Liver (tissue), 9 donors: ENCODE results near the gene ITGAE. TPM values are rescaled to one million over a fixed set of nuclear protein-coding genes. Genes with fewer than 3 reads are reported as not detected.

Source experiments
- DNase-seq: peaks from one replicate; pipeline ENCODE4 v3.0.0-alpha.2; 2017; ENCODE audit warnings: low spot score
- H3K27ac ChIP-seq, 2 donors: one replicate each; pipeline ENCODE4 v1.7.0; 2013; ENCODE audit warnings: inconsistent platforms in 2 of 2, low read length in 2 of 2, control low read depth in 1 of 2, low read depth in 1 of 2, mild to moderate bottlenecking in 1 of 2
- H3K27me3 ChIP-seq, 4 donors: one replicate each; pipeline versions ENCODE4 v1.6.1 to v1.7.0; 2013; ENCODE audit warnings: low read length in 3 of 4, inconsistent platforms in 1 of 4, mild to moderate bottlenecking in 1 of 4, moderate library complexity in 1 of 4; ENCODE audit not compliant: control insufficient read depth in 4 of 4, insufficient read depth in 4 of 4
- H3K36me3 ChIP-seq, 4 donors: one replicate each; pipeline versions ENCODE4 v1.6.1 to v1.7.0; 2013; ENCODE audit warnings: low read length in 3 of 4, mild to moderate bottlenecking in 3 of 4, low read depth in 1 of 4, moderate library complexity in 1 of 4; ENCODE audit not compliant: control insufficient read depth in 4 of 4, insufficient read depth in 3 of 4
- H3K4me1 ChIP-seq, 4 donors: one replicate each; pipeline versions ENCODE4 v1.6.1 to v1.7.0; 2013; ENCODE audit warnings: low read length in 3 of 4, mild to moderate bottlenecking in 3 of 4, moderate library complexity in 1 of 4; ENCODE audit not compliant: control insufficient read depth in 4 of 4, insufficient read depth in 4 of 4
- H3K4me3 ChIP-seq, 3 donors: one replicate each; pipeline versions ENCODE4 v1.6.1 to v1.7.0; 2013; ENCODE audit warnings: low read length in 3 of 3, control low read depth in 1 of 3, low read depth in 1 of 3, mild to moderate bottlenecking in 1 of 3
- H3K9ac ChIP-seq, 2 donors: one replicate each; pipeline ENCODE4 v1.7.0; 2013; ENCODE audit warnings: low read length in 2 of 2, mild to moderate bottlenecking in 2 of 2, moderate library complexity in 2 of 2, control low read depth in 1 of 2, low read depth in 1 of 2
- H3K9me3 ChIP-seq, 4 donors: one replicate each; pipeline versions ENCODE4 v1.6.1 to v1.7.0; 2013; ENCODE audit warnings: low read length in 3 of 4; ENCODE audit not compliant: control insufficient read depth in 4 of 4
- EGR1 ChIP-seq, 2 donors: IDR thresholded peaks; 2 replicates each; pipeline ENCODE4 v1.6.1; 2016 to 2018; ENCODE audit warnings: antibody characterized with exemption in 2 of 2, low read depth in 2 of 2
- FOXA2 ChIP-seq: IDR thresholded peaks from 2 replicates; pipeline ENCODE4 v1.6.1; 2016; ENCODE audit warnings: antibody characterized with exemption
- GABPA ChIP-seq, 2 donors: IDR thresholded peaks in 1 of 2; conservative IDR thresholded peaks in 1 of 2; 2 replicates each; pipeline ENCODE4 v1.6.1; 2016; ENCODE audit warnings: antibody characterized with exemption in 2 of 2, mild to moderate bottlenecking in 1 of 2, moderate library complexity in 1 of 2
- HNF4A ChIP-seq, 2 donors: conservative IDR thresholded peaks; 2 replicates each; pipeline ENCODE4 v1.6.1; 2016; ENCODE audit warnings: antibody characterized with exemption in 2 of 2, mild to moderate bottlenecking in 2 of 2
- NR2F2 ChIP-seq: IDR thresholded peaks from 2 replicates; pipeline ENCODE4 v1.6.1; 2016; ENCODE audit warnings: antibody characterized with exemption
- RAD21 ChIP-seq, 2 donors: IDR thresholded peaks; 2 replicates each; pipeline ENCODE4 v1.6.1; 2016; ENCODE audit warnings: antibody characterized with exemption in 2 of 2, mild to moderate bottlenecking in 2 of 2
- RXRA ChIP-seq, 2 donors: IDR thresholded peaks; 2 replicates each; pipeline ENCODE4 v1.6.1; 2017 to 2018; ENCODE audit warnings: antibody characterized with exemption in 2 of 2, mild to moderate bottlenecking in 1 of 2
- TAF1 ChIP-seq: conservative IDR thresholded peaks from 2 replicates; pipeline ENCODE4 v1.6.1; 2016; ENCODE audit warnings: antibody characterized with exemption, mild to moderate bottlenecking
- WGBS: extraction: QIAGEN DNeasy Blood & Tissue Kit; methylation state at CpG from one replicate; pipeline ENCODE4 v1.1.7; 2013; 5-methylcytosine and 5-hydroxymethylcytosine counted together
- polyA plus RNA-seq, 2 donors: library from polyadenylated mRNA; stranded (reverse) in 1 of 2; unstranded in 1 of 2; fragments of 200-250 nt in 1 of 2; fragments of >200 nt in 1 of 2; fragmentation: Nextera tagmentation in 1 of 2; extraction: Ambion mirVana in 1 of 2; gene quantifications; one replicate each; pipeline versions ENCODE4 v1.2.1 to v1.2.3, GENCODE V29; 2013 to 2015
- total RNA-seq, 2 donors: library from RNA; depleted of rRNA; stranded (reverse); fragments of >200 nt; gene quantifications; one replicate each; pipeline ENCODE4 v1.2.3, GENCODE V29; 2014
- TF ChIP-seq, protein P1 (sequence below): IDR thresholded peaks from 2 replicates; pipeline ENCODE4 v1.6.1; 2016; ENCODE audit warnings: antibody characterized with exemption
- TF ChIP-seq, protein P2 (sequence below): IDR thresholded peaks from 2 replicates; pipeline ENCODE4 v1.6.1; 2016; ENCODE audit warnings: antibody characterized with exemption, mild to moderate bottlenecking
- TF ChIP-seq, protein P3 (sequence below): fragments of 150-350 bp; IDR thresholded peaks from 2 replicates; pipeline ENCODE4 v1.5.1; 2017; ENCODE audit warnings: improper control_type of control experiment, low read depth, low read length; ENCODE audit not compliant: missing input control
- TF ChIP-seq, protein P4 (sequence below): IDR thresholded peaks from 2 replicates; pipeline ENCODE4 v1.6.1; 2016; ENCODE audit warnings: antibody characterized with exemption
- donor health status: healthy.
- donor health status: healthy.
- donor health status: healthy.
- donor health status: healthy.
- donor health status: healthy.

The ITGAE gene
- total and polyA plus RNA-seq, 4 donors: 6.5 to 17.7 (median 12.1) TPM

DNA sequence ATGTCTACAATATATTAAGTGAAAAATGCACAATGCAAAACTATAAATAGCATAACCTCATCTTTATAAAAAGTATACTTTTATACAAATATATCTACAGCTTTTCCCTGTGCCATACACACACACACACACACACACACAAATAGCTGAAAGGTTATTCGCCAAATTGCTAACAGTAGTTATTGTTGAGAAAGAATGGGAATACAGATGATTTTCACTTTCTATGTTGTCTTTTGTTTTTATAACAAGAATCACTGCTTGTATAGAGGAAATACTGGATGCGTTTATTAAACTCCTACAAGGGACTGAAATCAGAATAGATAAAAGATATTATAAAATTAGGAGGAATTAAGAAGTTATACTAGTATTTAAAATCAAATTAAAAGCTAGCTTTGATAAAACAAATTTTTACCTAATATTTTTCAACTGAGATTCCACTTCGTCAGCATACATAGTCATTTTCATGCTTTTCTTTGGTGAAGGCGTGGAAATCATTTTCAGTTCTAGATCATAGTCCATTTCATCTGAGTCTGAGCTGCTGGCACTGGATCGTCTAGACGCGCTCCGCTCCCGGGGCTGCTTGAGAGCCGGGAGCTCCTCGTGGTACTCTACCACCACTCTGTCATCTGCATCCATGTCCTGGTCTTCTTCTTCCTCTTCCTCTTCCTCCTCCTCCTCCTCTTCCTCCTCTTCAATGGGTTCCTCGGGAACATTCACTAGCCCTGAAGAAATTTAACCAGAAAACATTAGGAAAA is 17.0 kb upstream of the ITGAE start:
- Histone ChIP-seq H3K4me1 (no peaks in the 10 kb centered on the region), H3K9me3 (no peaks in the 10 kb centered on the region), H3K4me3 (no peak overlapping the region), H3K9ac (no peak overlapping the region), H3K36me3 (peaks cover 8 to 68% (median 49%) of the 10 kb centered on the region in 4 donors), H3K27ac (no peak overlapping the region), H3K27me3 (no peaks in the 10 kb centered on the region)
- WGBS: 95% methylated on average over 12 of the region's 12 CpGs
- DNase-seq: no peak
- TF ChIP-seq, protein P1, sequence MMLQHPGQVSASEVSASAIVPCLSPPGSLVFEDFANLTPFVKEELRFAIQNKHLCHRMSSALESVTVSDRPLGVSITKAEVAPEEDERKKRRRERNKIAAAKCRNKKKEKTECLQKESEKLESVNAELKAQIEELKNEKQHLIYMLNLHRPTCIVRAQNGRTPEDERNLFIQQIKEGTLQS: no peak
- TF ChIP-seq RAD21 (IDR thresholded peaks at IDR 0.05) (no peak), NR2F2 (no peak), TAF1 (no peak), RXRA (IDR thresholded peaks at IDR 0.05) (no peak), FOXA2 (no peak), GABPA (IDR thresholded peaks at IDR 0.05 in 1 of 2, conservative IDR thresholded peaks at IDR 0.05 in 1 of 2) (no peak), EGR1 (IDR thresholded peaks at IDR 0.05; ENCODE audit: low read depth in 2 of 2) (no peak), HNF4A (conservative IDR thresholded peaks at IDR 0.05) (no peak)
- TF ChIP-seq, protein P2, sequence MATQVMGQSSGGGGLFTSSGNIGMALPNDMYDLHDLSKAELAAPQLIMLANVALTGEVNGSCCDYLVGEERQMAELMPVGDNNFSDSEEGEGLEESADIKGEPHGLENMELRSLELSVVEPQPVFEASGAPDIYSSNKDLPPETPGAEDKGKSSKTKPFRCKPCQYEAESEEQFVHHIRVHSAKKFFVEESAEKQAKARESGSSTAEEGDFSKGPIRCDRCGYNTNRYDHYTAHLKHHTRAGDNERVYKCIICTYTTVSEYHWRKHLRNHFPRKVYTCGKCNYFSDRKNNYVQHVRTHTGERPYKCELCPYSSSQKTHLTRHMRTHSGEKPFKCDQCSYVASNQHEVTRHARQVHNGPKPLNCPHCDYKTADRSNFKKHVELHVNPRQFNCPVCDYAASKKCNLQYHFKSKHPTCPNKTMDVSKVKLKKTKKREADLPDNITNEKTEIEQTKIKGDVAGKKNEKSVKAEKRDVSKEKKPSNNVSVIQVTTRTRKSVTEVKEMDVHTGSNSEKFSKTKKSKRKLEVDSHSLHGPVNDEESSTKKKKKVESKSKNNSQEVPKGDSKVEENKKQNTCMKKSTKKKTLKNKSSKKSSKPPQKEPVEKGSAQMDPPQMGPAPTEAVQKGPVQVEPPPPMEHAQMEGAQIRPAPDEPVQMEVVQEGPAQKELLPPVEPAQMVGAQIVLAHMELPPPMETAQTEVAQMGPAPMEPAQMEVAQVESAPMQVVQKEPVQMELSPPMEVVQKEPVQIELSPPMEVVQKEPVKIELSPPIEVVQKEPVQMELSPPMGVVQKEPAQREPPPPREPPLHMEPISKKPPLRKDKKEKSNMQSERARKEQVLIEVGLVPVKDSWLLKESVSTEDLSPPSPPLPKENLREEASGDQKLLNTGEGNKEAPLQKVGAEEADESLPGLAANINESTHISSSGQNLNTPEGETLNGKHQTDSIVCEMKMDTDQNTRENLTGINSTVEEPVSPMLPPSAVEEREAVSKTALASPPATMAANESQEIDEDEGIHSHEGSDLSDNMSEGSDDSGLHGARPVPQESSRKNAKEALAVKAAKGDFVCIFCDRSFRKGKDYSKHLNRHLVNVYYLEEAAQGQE: no peak
- TF ChIP-seq, protein P3, sequence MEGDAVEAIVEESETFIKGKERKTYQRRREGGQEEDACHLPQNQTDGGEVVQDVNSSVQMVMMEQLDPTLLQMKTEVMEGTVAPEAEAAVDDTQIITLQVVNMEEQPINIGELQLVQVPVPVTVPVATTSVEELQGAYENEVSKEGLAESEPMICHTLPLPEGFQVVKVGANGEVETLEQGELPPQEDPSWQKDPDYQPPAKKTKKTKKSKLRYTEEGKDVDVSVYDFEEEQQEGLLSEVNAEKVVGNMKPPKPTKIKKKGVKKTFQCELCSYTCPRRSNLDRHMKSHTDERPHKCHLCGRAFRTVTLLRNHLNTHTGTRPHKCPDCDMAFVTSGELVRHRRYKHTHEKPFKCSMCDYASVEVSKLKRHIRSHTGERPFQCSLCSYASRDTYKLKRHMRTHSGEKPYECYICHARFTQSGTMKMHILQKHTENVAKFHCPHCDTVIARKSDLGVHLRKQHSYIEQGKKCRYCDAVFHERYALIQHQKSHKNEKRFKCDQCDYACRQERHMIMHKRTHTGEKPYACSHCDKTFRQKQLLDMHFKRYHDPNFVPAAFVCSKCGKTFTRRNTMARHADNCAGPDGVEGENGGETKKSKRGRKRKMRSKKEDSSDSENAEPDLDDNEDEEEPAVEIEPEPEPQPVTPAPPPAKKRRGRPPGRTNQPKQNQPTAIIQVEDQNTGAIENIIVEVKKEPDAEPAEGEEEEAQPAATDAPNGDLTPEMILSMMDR: no peak
- TF ChIP-seq, protein P4, sequence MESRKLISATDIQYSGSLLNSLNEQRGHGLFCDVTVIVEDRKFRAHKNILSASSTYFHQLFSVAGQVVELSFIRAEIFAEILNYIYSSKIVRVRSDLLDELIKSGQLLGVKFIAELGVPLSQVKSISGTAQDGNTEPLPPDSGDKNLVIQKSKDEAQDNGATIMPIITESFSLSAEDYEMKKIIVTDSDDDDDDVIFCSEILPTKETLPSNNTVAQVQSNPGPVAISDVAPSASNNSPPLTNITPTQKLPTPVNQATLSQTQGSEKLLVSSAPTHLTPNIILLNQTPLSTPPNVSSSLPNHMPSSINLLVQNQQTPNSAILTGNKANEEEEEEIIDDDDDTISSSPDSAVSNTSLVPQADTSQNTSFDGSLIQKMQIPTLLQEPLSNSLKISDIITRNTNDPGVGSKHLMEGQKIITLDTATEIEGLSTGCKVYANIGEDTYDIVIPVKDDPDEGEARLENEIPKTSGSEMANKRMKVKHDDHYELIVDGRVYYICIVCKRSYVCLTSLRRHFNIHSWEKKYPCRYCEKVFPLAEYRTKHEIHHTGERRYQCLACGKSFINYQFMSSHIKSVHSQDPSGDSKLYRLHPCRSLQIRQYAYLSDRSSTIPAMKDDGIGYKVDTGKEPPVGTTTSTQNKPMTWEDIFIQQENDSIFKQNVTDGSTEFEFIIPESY: no peak

DNA sequence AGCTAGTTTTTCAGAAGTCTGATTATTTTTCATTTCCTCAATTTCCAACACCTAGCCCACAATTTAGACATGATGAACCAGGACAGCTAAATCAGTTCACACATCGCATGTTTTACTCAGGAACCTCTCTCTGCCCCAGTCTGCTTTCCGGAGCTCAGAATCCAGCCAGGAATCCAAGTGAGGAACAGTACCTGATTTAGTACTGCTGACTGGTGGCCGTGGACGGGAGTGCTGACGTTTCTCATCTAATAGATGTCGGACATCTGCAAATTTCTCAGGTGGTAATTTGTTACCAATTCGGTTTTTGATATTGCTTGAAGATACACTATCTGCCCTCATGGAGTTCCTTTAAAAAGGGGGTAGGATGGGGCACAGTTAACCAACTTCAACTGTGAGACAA is 14.9 kb upstream of the ITGAE start:
- 88% methylated on average over 7 of the region's 7 CpGs for WGBS
- H3K9ac ChIP-seq: no peak overlapping the region
- H3K36me3 ChIP-seq: peaks cover 9 to 70% (median 52%) of the 10 kb centered on the region in 4 donors
- H3K4me3 ChIP-seq: no peak overlapping the region
- DNase-seq: no peak
- no peaks in the 10 kb centered on the region for H3K4me1 ChIP-seq
- H3K9me3 ChIP-seq: no peaks in the 10 kb centered on the region
- TF ChIP-seq, protein P3: no peak
- TF ChIP-seq RAD21 (IDR thresholded peaks at IDR 0.05): peak; percentile 42 to 72
- no peaks in the 10 kb centered on the region for H3K27me3 ChIP-seq
- no peak overlapping the region for H3K27ac ChIP-seq
